Keratinocyte (primary cell): ENCODE measurements around the gene CERS2.

Experiments used
- EZH2 ChIP-seq: IDR thresholded peaks from one replicate; pipeline ENCODE4 v1.6.1; 2012; ENCODE audit warnings: inconsistent platforms, mild to moderate bottlenecking, low read length, moderate library complexity
- TF ChIP-seq, protein P1 (sequence below), 3 experiments: IDR thresholded peaks in 1 of 3; conservative IDR thresholded peaks in 1 of 3; optimal IDR thresholded peaks in 1 of 3; 2 replicates in 2 of 3; 3 replicates in 1 of 3; pipeline versions ENCODE3 to v1.5.1; 2011; ENCODE audit warnings: low read length in 3 of 3, mild to moderate bottlenecking in 3 of 3, moderate library complexity in 2 of 3, control low read depth in 1 of 3, inconsistent platforms in 1 of 3; ENCODE audit not compliant: insufficient read depth in 2 of 3; ENCODE audit errors: extremely low read depth in 1 of 3

DNA sequence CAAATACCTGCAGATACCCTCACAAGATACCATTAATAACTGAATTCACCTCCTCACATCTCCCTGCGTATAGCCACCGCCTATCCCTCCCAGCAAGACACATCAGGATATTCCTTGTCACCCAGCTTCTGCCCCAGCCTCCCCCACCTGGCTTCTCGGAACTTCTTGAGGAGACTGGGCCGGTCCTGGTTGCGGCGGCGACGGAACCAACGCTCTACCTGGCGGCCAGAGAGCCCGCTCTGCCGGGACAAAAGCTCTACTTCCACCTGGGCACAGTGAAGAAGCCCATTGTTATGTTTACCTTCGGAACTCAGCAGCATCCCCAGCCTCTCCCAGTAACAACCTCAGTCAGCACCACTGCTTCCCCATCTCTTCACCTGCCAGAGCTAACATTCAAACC is 6.7 kb downstream of the CERS2 start:
- TF ChIP-seq, protein P1, sequence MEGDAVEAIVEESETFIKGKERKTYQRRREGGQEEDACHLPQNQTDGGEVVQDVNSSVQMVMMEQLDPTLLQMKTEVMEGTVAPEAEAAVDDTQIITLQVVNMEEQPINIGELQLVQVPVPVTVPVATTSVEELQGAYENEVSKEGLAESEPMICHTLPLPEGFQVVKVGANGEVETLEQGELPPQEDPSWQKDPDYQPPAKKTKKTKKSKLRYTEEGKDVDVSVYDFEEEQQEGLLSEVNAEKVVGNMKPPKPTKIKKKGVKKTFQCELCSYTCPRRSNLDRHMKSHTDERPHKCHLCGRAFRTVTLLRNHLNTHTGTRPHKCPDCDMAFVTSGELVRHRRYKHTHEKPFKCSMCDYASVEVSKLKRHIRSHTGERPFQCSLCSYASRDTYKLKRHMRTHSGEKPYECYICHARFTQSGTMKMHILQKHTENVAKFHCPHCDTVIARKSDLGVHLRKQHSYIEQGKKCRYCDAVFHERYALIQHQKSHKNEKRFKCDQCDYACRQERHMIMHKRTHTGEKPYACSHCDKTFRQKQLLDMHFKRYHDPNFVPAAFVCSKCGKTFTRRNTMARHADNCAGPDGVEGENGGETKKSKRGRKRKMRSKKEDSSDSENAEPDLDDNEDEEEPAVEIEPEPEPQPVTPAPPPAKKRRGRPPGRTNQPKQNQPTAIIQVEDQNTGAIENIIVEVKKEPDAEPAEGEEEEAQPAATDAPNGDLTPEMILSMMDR (optimal IDR thresholded peaks at IDR 0.05 in 1 of 3, IDR thresholded peaks at IDR 0.05 in 1 of 3, conservative IDR thresholded peaks at IDR 0.05 in 1 of 3; ENCODE audit: extremely low read depth in 1 of 3, insufficient read depth in 2 of 3, low read length in 3 of 3), result no peak
- TF ChIP-seq EZH2, result no peak
